Caco-2 (cell line): ENCODE measurements around the gene YIF1B. TPM values are rescaled to one million over a fixed set of nuclear protein-coding genes. Genes with fewer than 3 reads are reported as not detected.

Source experiments
- BruUV-seq: library from RNA; stranded (reverse); fragments of 400-500 nt; replicated peaks from 2 replicates; lab custom pipeline; 2021; lab: Mats Ljungman, UMichigan
- CTCF ChIA-PET: fragments of 300-600 bp; sonication (Branson Sonifier 250); formaldehyde crosslinking; loops from one replicate; lab custom pipeline; 2022; ENCODE audit warnings: antibody characterized with exemption; lab: Charles Lee
- POLR2A ChIA-PET: fragments of 300-600 bp; sonication (Branson Sonifier 250); formaldehyde crosslinking; loops from one replicate; lab custom pipeline; 2022; ENCODE audit warnings: antibody characterized with exemption; lab: Charles Lee
- DNase-seq, 2 experiments: peaks; one replicate each; pipeline versions ENCODE4 v3.0.0 to v3.0.0-alpha.2; 2020 to 2022
- H3K27me3 ChIP-seq: replicated peaks from 2 replicates; pipeline ENCODE4 v1.6.0; 2011; ENCODE audit warnings: low read length; ENCODE audit not compliant: control insufficient read depth, insufficient read depth
- H3K36me3 ChIP-seq: 2 replicates; pipeline ENCODE4 v1.5.1; 2011; ENCODE audit warnings: low read length; ENCODE audit not compliant: control insufficient read depth, insufficient read depth
- H3K4me1 ChIP-seq: fragments of 250-450 bp; sonication (Bioruptor Pico); 2 replicates; pipeline ENCODE4 v1.5.1; 2020; ENCODE audit warnings: mild to moderate bottlenecking
- H3K4me3 ChIP-seq: 2 replicates; pipeline ENCODE4 v1.5.1; 2011; ENCODE audit warnings: low read depth, mild to moderate bottlenecking, control low read depth, low read length
- H3K9me3 ChIP-seq: fragments of 250-450 bp; sonication (Bioruptor Pico); 2 replicates; pipeline ENCODE4 v1.5.1; 2020; ENCODE audit warnings: mild to moderate bottlenecking, moderate library complexity
- H3K27ac Mint-ChIP-seq: one replicate; pipeline ENCODE4 v1.8.0; 2022; ENCODE audit warnings: mixed read lengths; ENCODE audit not compliant: unreplicated experiment
- H3K27me3 Mint-ChIP-seq: one replicate; pipeline ENCODE4 v1.8.0; 2022; ENCODE audit warnings: mixed read lengths; ENCODE audit not compliant: insufficient read depth, unreplicated experiment
- H3K36me3 Mint-ChIP-seq: one replicate; pipeline ENCODE4 v1.8.0; 2022; ENCODE audit warnings: mild to moderate bottlenecking, mixed read lengths; ENCODE audit not compliant: insufficient read depth, unreplicated experiment
- H3K4me1 Mint-ChIP-seq: one replicate; pipeline ENCODE4 v1.8.0; 2022; ENCODE audit warnings: low read depth, mixed read lengths; ENCODE audit not compliant: unreplicated experiment
- H3K4me3 Mint-ChIP-seq: one replicate; pipeline ENCODE4 v1.8.0; 2022; ENCODE audit warnings: mild to moderate bottlenecking, moderate library complexity, mixed read lengths; ENCODE audit not compliant: unreplicated experiment
- H3K9me3 Mint-ChIP-seq: one replicate; pipeline ENCODE4 v1.8.0; 2022; ENCODE audit warnings: mixed read lengths; ENCODE audit not compliant: unreplicated experiment
- CTCF ChIP-seq, 2 experiments: fragments of 200-600 bp in 1 of 2; IDR thresholded peaks; 1 replicate in 1 of 2; 2 replicates in 1 of 2; pipeline versions ENCODE4 v1.5.1 to v1.8.0; 2011 to 2022; ENCODE audit warnings: antibody characterized with exemption in 1 of 2, control low read depth in 1 of 2, inconsistent platforms in 1 of 2, low read depth in 1 of 2, low read length in 1 of 2, mild to moderate bottlenecking in 1 of 2, moderate library complexity in 1 of 2; ENCODE audit not compliant: insufficient read depth in 1 of 2, severe bottlenecking in 1 of 2, unreplicated experiment in 1 of 2
- intact Hi-C: fragments of 100-400 bp; cut with micrococcal nuclease; formaldehyde crosslinking; loops from one replicate; pipeline ENCODE4 v1.10.0; 2022; ENCODE audit not compliant: unreplicated experiment
- total RNA-seq: library from RNA; stranded (reverse); gene quantifications from 2 replicates; pipeline ENCODE4 v1.2.3, GENCODE V29; 2022

The YIF1B gene
- total RNA-seq, 1 experiment from 2014 or later: 66.7 TPM

GRCh38 chr19:38288123-38288855 lies 27.5 kb downstream of the YIF1B start:
- Mint-ChIP-seq H3K36me3 (peaks cover 96% of the 10 kb centered on the region), H3K27ac (no peak overlapping the region), H3K4me3 (no peak overlapping the region), H3K9me3 (no peaks in the 10 kb centered on the region), H3K27me3 (no peaks in the 10 kb centered on the region), H3K4me1 (no peaks in the 10 kb centered on the region)
- Histone ChIP-seq H3K4me3 (no peak overlapping the region), H3K9me3 (no peaks in the 10 kb centered on the region), H3K4me1 (no peaks in the 10 kb centered on the region), H3K27me3 (no peaks in the 10 kb centered on the region), H3K36me3 (peaks cover 12% of the 10 kb centered on the region)
- no peak for DNase-seq
- CTCF ChIA-PET: interaction anchor here (0.6 kb wide), 1 partner anchor 11 kb away, joined by 3 read pairs; no protein-coding TSS in a partner anchor
- no peak for TF ChIP-seq CTCF (IDR thresholded peaks at IDR 0.05; ENCODE audit: insufficient read depth in 1 of 2, low read depth in 1 of 2, low read length in 1 of 2, severe bottlenecking in 1 of 2, unreplicated experiment in 1 of 2)
- intact Hi-C loops: no loop called here
- BruUV-seq: no TSS peak
- POLR2A ChIA-PET: no interaction called here

- no peaks in the 10 kb centered on the region for H3K9me3 ChIP-seq
- no peaks in the 10 kb centered on the region for H3K27me3 Mint-ChIP-seq
- H3K9me3 Mint-ChIP-seq: no peaks in the 10 kb centered on the region
- no peaks in the 10 kb centered on the region for H3K27me3 ChIP-seq
- no peaks in the 10 kb centered on the region for H3K4me1 ChIP-seq
- POLR2A ChIA-PET: no interaction called here
- H3K4me3 ChIP-seq: no peak overlapping the region
- no peaks in the 10 kb centered on the region for H3K4me1 Mint-ChIP-seq
- H3K36me3 ChIP-seq: peaks cover 10% of the 10 kb centered on the region
- H3K4me3 Mint-ChIP-seq: no peak overlapping the region
- DNase-seq: no peak
- CTCF ChIA-PET: no interaction called here
- TF ChIP-seq CTCF (IDR thresholded peaks at IDR 0.05; ENCODE audit: insufficient read depth in 1 of 2, low read depth in 1 of 2, low read length in 1 of 2, severe bottlenecking in 1 of 2, unreplicated experiment in 1 of 2): no peak
- no TSS peak for BruUV-seq
- no peak overlapping the region for H3K27ac Mint-ChIP-seq
- intact Hi-C loops: no loop called here
- peaks cover 96% of the 10 kb centered on the region for H3K36me3 Mint-ChIP-seq
These were observed 28.1 kb downstream of the YIF1B start for GRCh38 chr19:38287604-38288003.

- Histone ChIP-seq H3K4me3 (no peak overlapping the region), H3K36me3 (peaks cover 10% of the 10 kb centered on the region), H3K4me1 (0 out of 2 replicates have a peak, but pooled peaks cover 3% of the 10 kb centered on the region), H3K27me3 (no peaks in the 10 kb centered on the region), H3K9me3 (no peaks in the 10 kb centered on the region)
- no peak overlapping the region for H3K27ac Mint-ChIP-seq
- no peaks in the 10 kb centered on the region for H3K27me3 Mint-ChIP-seq
- no peak for TF ChIP-seq CTCF (IDR thresholded peaks at IDR 0.05; ENCODE audit: insufficient read depth in 1 of 2, low read depth in 1 of 2, low read length in 1 of 2, severe bottlenecking in 1 of 2, unreplicated experiment in 1 of 2)
- CTCF ChIA-PET: no interaction called here
- no peak for DNase-seq
- peaks cover 92% of the 10 kb centered on the region for H3K36me3 Mint-ChIP-seq
- POLR2A ChIA-PET: no interaction called here
- BruUV-seq: no TSS peak
- H3K4me3 Mint-ChIP-seq: no peak overlapping the region
- no peaks in the 10 kb centered on the region for H3K9me3 Mint-ChIP-seq
- intact Hi-C loops: no loop called here
- no peaks in the 10 kb centered on the region for H3K4me1 Mint-ChIP-seq
These were observed 30.2 kb downstream of the YIF1B start for GRCh38 chr19:38285567-38285966.
